Measurements from ENCODE around the gene CDC14B.

The CDC14B gene

GRCh38 chr9:96497117-96497399, 122.6 kb downstream of the CDC14B start:
- TF ChIP-seq ARNT (IDR thresholded peaks at IDR 0.05) (no peak), SP1 (IDR thresholded peaks at IDR 0.05) (no peak), SUZ12 (IDR thresholded peaks at IDR 0.05) (no peak)
- ChIA-PET POLR2A (no interaction called here), CTCF (no interaction called here)
- DNase-seq (ENCODE audit: extremely low spot score), result no peak

DNA sequence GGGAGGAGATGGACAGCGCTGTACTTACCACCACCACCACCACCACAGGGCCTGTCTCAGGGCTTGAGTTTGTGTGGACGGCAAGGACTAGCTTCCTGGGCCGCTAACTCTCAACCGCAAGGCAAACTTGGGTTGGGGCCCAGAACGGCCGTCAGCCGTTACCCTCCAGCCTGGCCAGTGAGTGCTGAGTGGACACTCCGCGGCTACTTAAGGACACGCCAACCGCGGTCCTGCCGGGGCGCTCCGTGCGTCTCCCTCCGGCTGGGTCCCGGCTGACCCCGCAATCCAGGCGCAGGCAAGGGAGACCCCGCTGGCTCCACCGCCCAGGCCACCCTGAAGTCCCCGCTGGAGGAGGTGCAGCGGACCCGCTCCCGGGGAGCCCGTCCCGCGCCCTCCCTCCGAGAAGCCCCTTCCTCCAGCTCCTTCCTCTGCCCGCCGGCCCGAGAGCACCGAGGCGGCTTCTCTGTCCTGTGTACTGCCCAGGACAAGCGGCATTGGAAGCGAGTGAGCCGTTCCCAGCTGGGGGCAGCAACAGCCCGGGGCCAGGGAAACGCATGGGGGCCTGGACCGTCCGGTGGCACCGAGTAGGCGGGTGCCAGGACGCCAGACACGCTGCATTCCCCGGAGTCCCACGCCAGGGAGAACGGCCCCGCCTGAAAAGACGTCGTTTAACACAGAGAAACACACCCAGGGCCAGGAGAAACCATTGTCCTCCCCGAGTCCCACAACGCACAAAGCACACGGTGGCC, 123.1 kb downstream of the CDC14B start:
- no peak for DNase-seq (ENCODE audit: extremely low spot score)
- TF ChIP-seq SP1 (IDR thresholded peaks at IDR 0.05) (no peak), BHLHE40 (IDR thresholded peaks at IDR 0.05; ENCODE audit: borderline replicate concordance) (no peak), TARDBP (IDR thresholded peaks at IDR 0.05) (no peak), SUZ12 (IDR thresholded peaks at IDR 0.05) (no peak), ARNT (IDR thresholded peaks at IDR 0.05) (no peak), ELF4 (IDR thresholded peaks at IDR 0.05) (no peak), L3MBTL2 (conservative IDR thresholded peaks at IDR 0.05) (no peak), FOXM1 (IDR thresholded peaks at IDR 0.05; ENCODE audit: borderline replicate concordance) (no peak), NFRKB (IDR thresholded peaks at IDR 0.05) (no peak), HDGF (IDR thresholded peaks at IDR 0.05; ENCODE audit: borderline replicate concordance) (no peak), LEF1 (IDR thresholded peaks at IDR 0.05; ENCODE audit: borderline replicate concordance) (no peak), FOXA1 (IDR thresholded peaks at IDR 0.05) (no peak), ZNF384 (IDR thresholded peaks at IDR 0.05) (no peak), CTBP1 (IDR thresholded peaks at IDR 0.05; ENCODE audit: borderline replicate concordance) (no peak), FOXK2 (IDR thresholded peaks at IDR 0.05) (no peak)
- TF ChIP-seq, protein P1, sequence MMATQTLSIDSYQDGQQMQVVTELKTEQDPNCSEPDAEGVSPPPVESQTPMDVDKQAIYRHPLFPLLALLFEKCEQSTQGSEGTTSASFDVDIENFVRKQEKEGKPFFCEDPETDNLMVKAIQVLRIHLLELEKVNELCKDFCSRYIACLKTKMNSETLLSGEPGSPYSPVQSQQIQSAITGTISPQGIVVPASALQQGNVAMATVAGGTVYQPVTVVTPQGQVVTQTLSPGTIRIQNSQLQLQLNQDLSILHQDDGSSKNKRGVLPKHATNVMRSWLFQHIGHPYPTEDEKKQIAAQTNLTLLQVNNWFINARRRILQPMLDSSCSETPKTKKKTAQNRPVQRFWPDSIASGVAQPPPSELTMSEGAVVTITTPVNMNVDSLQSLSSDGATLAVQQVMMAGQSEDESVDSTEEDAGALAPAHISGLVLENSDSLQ (IDR thresholded peaks at IDR 0.05), result no peak
- POLR2A ChIA-PET, result no interaction called here
- CTCF ChIA-PET, result no interaction called here

GRCh38 chr9:96495341-96495740, 124.3 kb downstream of the CDC14B start:
- ChIA-PET CTCF (no interaction called here), POLR2A (no interaction called here)
- no peak for DNase-seq (ENCODE audit: extremely low spot score)
- TF ChIP-seq SUZ12 (IDR thresholded peaks at IDR 0.05), result no peak

DNA sequence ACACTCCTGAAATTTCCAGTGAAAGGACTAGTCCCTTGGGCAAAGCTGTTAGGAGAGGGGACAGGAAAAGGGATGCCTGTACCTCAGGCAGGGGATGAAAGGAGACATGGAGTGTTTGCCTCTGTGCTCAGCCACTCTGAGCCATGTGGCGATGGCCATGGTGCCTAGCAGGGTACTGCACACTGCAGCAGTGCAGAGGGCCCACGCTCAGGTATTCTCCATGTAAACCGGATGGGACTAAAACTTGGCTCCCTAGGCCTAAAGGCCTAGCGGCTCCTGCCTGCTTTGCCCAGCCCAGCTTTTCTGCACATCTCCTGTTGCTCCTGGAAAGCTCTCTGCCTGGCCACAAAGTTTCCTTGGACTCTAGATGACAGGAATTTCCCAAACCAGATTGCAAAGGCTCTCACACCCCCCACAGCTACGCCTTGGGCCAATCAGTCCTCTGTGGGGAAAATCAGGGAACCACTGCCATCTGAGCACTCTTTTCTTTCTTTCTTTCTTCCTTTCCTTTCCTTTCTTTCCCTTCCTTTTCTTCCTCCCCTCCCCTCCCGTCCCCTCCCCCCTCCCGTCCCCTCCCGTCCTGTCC, 125.3 kb downstream of the CDC14B start:
- POLR2A ChIA-PET, result no interaction called here
- no peak for TF ChIP-seq BHLHE40 (IDR thresholded peaks at IDR 0.05; ENCODE audit: borderline replicate concordance)
- TF ChIP-seq FOXA1 (IDR thresholded peaks at IDR 0.05), result no peak
- TF ChIP-seq ZNF384 (IDR thresholded peaks at IDR 0.05), result no peak
- TF ChIP-seq HDGF (IDR thresholded peaks at IDR 0.05; ENCODE audit: borderline replicate concordance), result no peak
- TF ChIP-seq SP1 (IDR thresholded peaks at IDR 0.05), result no peak
- TF ChIP-seq NFRKB (IDR thresholded peaks at IDR 0.05), result no peak
- DNase-seq (ENCODE audit: extremely low spot score), result no peak
- CTCF ChIA-PET, result interaction anchor here (0.6 kb wide), 1 partner anchor 16 kb away, joined by 3 read pairs; no protein-coding TSS in a partner anchor

- ChIA-PET POLR2A (no interaction called here), CTCF (no interaction called here)
- DNase-seq (ENCODE audit: extremely low spot score), result no peak
- TF ChIP-seq FOXK2 (IDR thresholded peaks at IDR 0.05) (no peak), SUZ12 (IDR thresholded peaks at IDR 0.05) (no peak), FOXM1 (IDR thresholded peaks at IDR 0.05; ENCODE audit: borderline replicate concordance) (no peak), ZNF384 (IDR thresholded peaks at IDR 0.05) (no peak), HDGF (IDR thresholded peaks at IDR 0.05; ENCODE audit: borderline replicate concordance) (no peak), NFRKB (IDR thresholded peaks at IDR 0.05) (no peak), LEF1 (IDR thresholded peaks at IDR 0.05; ENCODE audit: borderline replicate concordance) (no peak)
- TF ChIP-seq, protein P1 (IDR thresholded peaks at IDR 0.05), result no peak
Observed at GRCh38 chr9:96493757-96494156, 125.9 kb downstream of the CDC14B start.

DNA sequence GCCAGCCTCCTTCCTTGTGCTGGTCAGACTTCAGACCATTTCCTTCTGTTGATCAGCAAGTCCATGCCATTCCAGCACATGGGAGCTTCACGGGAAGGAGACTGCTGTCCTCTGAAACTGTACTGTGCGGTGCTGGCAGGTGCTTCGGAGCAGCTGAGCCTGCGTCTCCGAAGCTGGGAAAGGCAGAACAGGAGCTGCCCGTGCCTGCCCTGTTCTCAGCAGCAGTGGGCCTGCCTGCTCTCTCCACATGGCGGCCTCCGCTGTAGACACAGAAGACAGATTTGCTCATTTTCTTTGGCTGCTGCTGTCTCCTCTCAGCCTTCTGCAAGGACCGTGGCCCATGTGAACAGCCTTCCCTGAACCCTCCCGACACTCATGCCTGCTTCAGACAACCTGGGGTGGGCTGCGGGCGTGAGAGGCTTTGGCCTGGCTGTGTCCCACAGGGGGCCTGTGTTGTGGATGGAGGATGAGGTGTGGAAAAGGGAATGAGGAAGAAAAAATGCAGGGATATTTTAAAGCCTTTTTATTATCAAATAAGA, 126.6 kb downstream of the CDC14B start:
- TF ChIP-seq ARNT (IDR thresholded peaks at IDR 0.05) (no peak), CTBP1 (IDR thresholded peaks at IDR 0.05; ENCODE audit: borderline replicate concordance) (no peak), TARDBP (IDR thresholded peaks at IDR 0.05) (no peak), BHLHE40 (IDR thresholded peaks at IDR 0.05; ENCODE audit: borderline replicate concordance) (no peak), SUZ12 (IDR thresholded peaks at IDR 0.05) (no peak), FOXM1 (IDR thresholded peaks at IDR 0.05; ENCODE audit: borderline replicate concordance) (no peak), LEF1 (IDR thresholded peaks at IDR 0.05; ENCODE audit: borderline replicate concordance) (no peak), FOXA1 (IDR thresholded peaks at IDR 0.05) (no peak), HDGF (IDR thresholded peaks at IDR 0.05; ENCODE audit: borderline replicate concordance) (no peak), L3MBTL2 (conservative IDR thresholded peaks at IDR 0.05) (no peak)
- TF ChIP-seq, protein P1 (IDR thresholded peaks at IDR 0.05), result no peak
- DNase-seq (ENCODE audit: extremely low spot score), result no peak
- POLR2A ChIA-PET, result no interaction called here
- CTCF ChIA-PET, result interaction anchor here (0.5 kb wide), 1 partner anchor 33 kb away, joined by 3 read pairs; no protein-coding TSS in a partner anchor

Data from HEK293T (cell line).